ENCODE data around the gene SMURF1.

Gene SMURF1

DNA sequence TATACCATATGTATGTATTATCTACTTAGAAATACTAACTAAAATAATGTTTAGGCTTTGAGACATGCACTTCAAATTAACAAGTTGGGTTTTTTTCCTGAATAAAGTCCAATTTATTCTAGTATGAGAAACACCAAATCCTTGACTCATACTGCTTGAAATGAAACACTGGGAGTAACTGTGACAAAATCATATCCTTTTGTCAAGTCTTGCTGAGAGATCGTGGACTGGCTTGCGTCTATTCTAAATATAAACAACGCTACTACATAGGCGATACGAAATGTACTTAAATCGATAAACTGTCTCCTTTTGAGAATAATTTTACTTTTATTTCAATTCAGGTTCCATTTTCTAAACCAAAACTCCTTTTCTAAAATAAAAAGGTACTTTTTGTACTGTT is 16.3 kb downstream of the SMURF1 start:
- TF ChIP-seq POLR2AphosphoS5 (IDR thresholded peaks at IDR 0.05; ENCODE audit: low read depth, low read length) (no peak), FOXP2 (optimal IDR thresholded peaks at IDR 0.05; ENCODE audit: borderline replicate concordance, extremely low read depth, extremely low read length, insufficient read depth) (no peak)

DNA sequence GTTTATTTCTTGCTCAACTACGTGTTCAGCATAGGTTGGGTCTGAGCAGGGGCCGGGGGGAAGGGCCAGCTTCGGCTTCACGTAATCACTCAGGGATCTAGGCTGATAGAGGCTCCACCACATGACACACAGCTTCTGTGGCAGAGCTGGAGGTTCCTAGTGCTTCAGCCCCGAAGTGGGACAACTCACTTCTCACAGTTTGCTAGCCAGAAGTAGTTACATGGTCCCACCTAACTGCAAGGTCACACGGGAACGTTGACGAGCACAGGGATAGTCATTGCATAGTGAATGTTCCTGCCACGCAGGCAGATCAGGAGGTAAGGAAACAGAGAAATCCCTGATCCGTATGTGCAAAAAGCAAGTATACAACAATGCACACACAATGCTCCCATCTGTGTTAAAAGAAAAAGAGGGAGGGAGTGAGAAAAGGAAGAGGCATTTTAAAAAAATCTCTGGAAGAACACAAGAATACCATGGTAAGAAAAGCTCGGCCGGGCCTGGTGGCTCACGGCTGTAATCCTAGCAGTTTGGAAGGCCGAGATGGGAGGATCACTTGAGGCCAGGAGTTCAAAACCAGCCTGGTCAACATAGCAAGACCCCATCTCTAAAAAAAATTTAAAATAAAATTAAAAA is 16.9 kb downstream of the SMURF1 start:
- TF ChIP-seq, protein P1, sequence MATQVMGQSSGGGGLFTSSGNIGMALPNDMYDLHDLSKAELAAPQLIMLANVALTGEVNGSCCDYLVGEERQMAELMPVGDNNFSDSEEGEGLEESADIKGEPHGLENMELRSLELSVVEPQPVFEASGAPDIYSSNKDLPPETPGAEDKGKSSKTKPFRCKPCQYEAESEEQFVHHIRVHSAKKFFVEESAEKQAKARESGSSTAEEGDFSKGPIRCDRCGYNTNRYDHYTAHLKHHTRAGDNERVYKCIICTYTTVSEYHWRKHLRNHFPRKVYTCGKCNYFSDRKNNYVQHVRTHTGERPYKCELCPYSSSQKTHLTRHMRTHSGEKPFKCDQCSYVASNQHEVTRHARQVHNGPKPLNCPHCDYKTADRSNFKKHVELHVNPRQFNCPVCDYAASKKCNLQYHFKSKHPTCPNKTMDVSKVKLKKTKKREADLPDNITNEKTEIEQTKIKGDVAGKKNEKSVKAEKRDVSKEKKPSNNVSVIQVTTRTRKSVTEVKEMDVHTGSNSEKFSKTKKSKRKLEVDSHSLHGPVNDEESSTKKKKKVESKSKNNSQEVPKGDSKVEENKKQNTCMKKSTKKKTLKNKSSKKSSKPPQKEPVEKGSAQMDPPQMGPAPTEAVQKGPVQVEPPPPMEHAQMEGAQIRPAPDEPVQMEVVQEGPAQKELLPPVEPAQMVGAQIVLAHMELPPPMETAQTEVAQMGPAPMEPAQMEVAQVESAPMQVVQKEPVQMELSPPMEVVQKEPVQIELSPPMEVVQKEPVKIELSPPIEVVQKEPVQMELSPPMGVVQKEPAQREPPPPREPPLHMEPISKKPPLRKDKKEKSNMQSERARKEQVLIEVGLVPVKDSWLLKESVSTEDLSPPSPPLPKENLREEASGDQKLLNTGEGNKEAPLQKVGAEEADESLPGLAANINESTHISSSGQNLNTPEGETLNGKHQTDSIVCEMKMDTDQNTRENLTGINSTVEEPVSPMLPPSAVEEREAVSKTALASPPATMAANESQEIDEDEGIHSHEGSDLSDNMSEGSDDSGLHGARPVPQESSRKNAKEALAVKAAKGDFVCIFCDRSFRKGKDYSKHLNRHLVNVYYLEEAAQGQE (IDR thresholded peaks at IDR 0.05; ENCODE audit: insufficient read depth in 1 of 2, low read depth in 2 of 2, low read length in 2 of 2), result no peak
- no peak for TF ChIP-seq FOXP2 (optimal IDR thresholded peaks at IDR 0.05; ENCODE audit: borderline replicate concordance, extremely low read depth, extremely low read length, insufficient read depth)
- no peak for TF ChIP-seq TAF1 (IDR thresholded peaks at IDR 0.05; ENCODE audit: borderline replicate concordance, insufficient read depth, low read length)
- TF ChIP-seq SIN3A (IDR thresholded peaks at IDR 0.05; ENCODE audit: borderline replicate concordance, insufficient read depth, low read length), result no peak
- no peak for TF ChIP-seq POLR2AphosphoS5 (IDR thresholded peaks at IDR 0.05; ENCODE audit: low read depth, low read length)

DNA sequence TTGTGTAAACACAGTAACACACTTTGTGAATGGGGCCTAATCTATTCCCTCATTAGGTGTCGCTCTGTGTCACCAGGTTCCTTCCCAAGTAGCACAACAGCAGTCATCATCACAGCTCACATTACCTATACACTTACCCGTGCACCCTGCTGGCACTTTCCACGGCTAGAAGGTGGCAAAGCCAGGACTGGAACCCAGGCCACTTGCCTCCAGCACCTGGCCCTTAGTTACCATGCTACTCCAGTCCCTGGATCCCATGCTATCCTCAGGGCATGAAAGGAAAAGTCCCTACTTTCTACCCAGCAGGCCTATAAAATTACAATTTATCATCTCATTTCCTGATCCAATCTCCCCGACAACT is 18.4 kb downstream of the SMURF1 start:
- no peak for TF ChIP-seq POLR2AphosphoS5 (IDR thresholded peaks at IDR 0.05; ENCODE audit: low read depth, low read length)
- TF ChIP-seq, protein P1 (IDR thresholded peaks at IDR 0.05; ENCODE audit: insufficient read depth in 1 of 2, low read depth in 2 of 2, low read length in 2 of 2), result no peak
- no peak for TF ChIP-seq SIN3A (IDR thresholded peaks at IDR 0.05; ENCODE audit: borderline replicate concordance, insufficient read depth, low read length)
- no peak for TF ChIP-seq TAF1 (IDR thresholded peaks at IDR 0.05; ENCODE audit: borderline replicate concordance, insufficient read depth, low read length)
- TF ChIP-seq FOXP2 (optimal IDR thresholded peaks at IDR 0.05; ENCODE audit: borderline replicate concordance, extremely low read depth, extremely low read length, insufficient read depth), result no peak

DNA sequence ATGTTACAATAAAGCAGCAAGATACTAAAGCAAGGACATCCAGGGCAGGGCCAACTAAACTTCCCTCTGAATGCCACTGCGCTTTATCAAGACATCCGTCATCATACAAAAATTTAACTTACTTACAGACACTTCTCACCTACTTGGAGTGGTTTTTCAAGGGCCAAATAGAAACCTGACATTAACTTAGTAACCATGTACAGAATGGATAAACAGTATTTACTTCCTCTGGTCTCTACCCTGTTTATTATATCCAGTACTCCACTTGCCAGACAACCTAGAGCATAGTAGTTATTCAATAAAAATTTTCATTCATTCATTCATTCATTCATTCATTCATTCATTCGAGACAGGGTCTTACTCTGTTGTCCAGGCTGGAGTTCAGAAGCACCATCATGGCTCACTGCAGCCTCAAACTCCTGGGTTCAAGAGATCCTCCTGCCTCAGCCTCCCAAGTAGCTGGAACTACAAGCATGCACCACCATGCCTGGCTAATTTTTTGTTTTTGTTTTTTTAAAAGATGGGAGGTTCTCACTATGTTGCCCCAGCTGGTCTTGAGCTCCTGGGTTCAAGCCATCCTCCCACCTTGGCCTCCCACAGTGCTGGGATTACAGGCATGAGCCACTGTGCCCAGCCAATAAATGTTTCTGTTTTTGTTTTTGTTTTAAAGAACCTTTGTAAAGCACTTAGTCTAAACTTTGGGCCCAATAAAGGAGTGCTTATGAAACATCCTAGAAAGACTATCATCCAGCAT is 19.0 kb downstream of the SMURF1 start:
- TF ChIP-seq POLR2AphosphoS5 (IDR thresholded peaks at IDR 0.05; ENCODE audit: low read depth, low read length) (no peak), TAF1 (IDR thresholded peaks at IDR 0.05; ENCODE audit: borderline replicate concordance, insufficient read depth, low read length) (no peak), FOXP2 (optimal IDR thresholded peaks at IDR 0.05; ENCODE audit: borderline replicate concordance, extremely low read depth, extremely low read length, insufficient read depth) (no peak), SIN3A (IDR thresholded peaks at IDR 0.05; ENCODE audit: borderline replicate concordance, insufficient read depth, low read length) (no peak)
- TF ChIP-seq, protein P1 (IDR thresholded peaks at IDR 0.05; ENCODE audit: insufficient read depth in 1 of 2, low read depth in 2 of 2, low read length in 2 of 2), result no peak

DNA sequence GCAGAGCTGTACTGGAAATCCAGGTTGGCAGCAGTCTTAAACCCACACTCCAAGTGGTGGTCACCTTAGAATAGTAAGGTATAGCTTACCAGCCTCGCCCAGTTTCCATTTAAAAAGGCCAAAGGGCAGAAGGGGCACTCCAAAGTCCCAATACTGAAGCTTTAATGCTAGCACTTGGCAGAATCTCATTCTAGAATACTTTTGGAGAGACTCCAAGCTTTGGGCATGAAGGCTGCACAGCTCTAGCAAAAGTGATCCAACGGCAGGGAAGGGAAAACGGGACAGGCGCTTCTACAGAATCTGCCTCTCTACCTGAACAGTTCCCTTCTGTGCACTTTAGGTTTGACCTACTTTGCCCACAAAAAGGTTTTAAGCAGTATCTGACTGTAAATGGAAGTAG is 19.7 kb downstream of the SMURF1 start:
- no peak for TF ChIP-seq FOXP2 (optimal IDR thresholded peaks at IDR 0.05; ENCODE audit: borderline replicate concordance, extremely low read depth, extremely low read length, insufficient read depth)
- TF ChIP-seq SIN3A (IDR thresholded peaks at IDR 0.05; ENCODE audit: borderline replicate concordance, insufficient read depth, low read length), result no peak
- TF ChIP-seq POLR2AphosphoS5 (IDR thresholded peaks at IDR 0.05; ENCODE audit: low read depth, low read length), result no peak
- TF ChIP-seq TAF1 (IDR thresholded peaks at IDR 0.05; ENCODE audit: borderline replicate concordance, insufficient read depth, low read length), result no peak
- TF ChIP-seq, protein P1 (IDR thresholded peaks at IDR 0.05; ENCODE audit: insufficient read depth in 1 of 2, low read depth in 2 of 2, low read length in 2 of 2), result no peak

Measured in PFSK-1 (cell line).